HG02623 (cell line): ENCODE measurements around the gene MVP.
A peak's percentile ranks its signal among the peaks of the same experiment; 100 is the strongest.
"Not testable (repeated sequence)": the region's sequence is repeated elsewhere in the genome, so short reads cannot be mapped to it uniquely, and the experiment has no call there.

ENCODE experiments used
- ATAC-seq: cut with Tn5 transposase; IDR thresholded peaks from one replicate; pipeline ENCODE4 v1.9.1; 2021; ENCODE audit warnings: moderate library complexity; ENCODE audit not compliant: unreplicated experiment

Gene MVP

GRCh38 chr16:29820271-29820701 is at the start of gene MVP:
Gene MVP (plus strand): TSS chr16:29820462. CDS start chr16:29830550, 10,088 bp downstream.
- ATAC-seq, result no peak

- ATAC-seq, result not testable (repeated sequence)
Measured at GRCh38 chr16:29772330-29772729, 47.9 kb upstream of the MVP start.

- no peak for ATAC-seq
Measured at GRCh38 chr16:29774730-29775129, 45.5 kb upstream of the MVP start.

GRCh38 chr16:29775742-29776408 is 44.4 kb upstream of the MVP start:
- no peak for ATAC-seq

GRCh38 chr16:29777576-29778350 is 42.5 kb upstream of the MVP start, which contains the start of gene ZG16:
Gene ZG16 (plus strand): TSS chr16:29778256. CDS start chr16:29779267, 1,011 bp downstream.
- no peak for ATAC-seq

- ATAC-seq, result no peak
Measured at GRCh38 chr16:29779474-29779873, 40.8 kb upstream of the MVP start.

- ATAC-seq, result not testable (repeated sequence)
Measured at GRCh38 chr16:29783094-29783953, 36.9 kb upstream of the MVP start.

GRCh38 chr16:29784157-29784556 is 36.1 kb upstream of the MVP start:
- ATAC-seq, result no peak

GRCh38 chr16:29784901-29785500 is 35.3 kb upstream of the MVP start:
- no peak for ATAC-seq

- not testable (repeated sequence) for ATAC-seq
Measured at GRCh38 chr16:29787155-29787554, 33.1 kb upstream of the MVP start.

GRCh38 chr16:29789775-29790182 is 30.5 kb upstream of the MVP start:
- ATAC-seq, result no peak

GRCh38 chr16:29790183-29790948 is 29.9 kb upstream of the MVP start, which contains the start of gene KIF22:
Gene KIF22 (plus strand): TSS chr16:29790751. CDS start chr16:29790760, 9 bp downstream.
- peak; percentile 88 for ATAC-seq

- ATAC-seq, result no peak
Measured at GRCh38 chr16:29790949-29791844, 29.1 kb upstream of the MVP start.

- ATAC-seq, result no peak
Measured at GRCh38 chr16:29791845-29792807, 28.1 kb upstream of the MVP start.

- not testable (repeated sequence) for ATAC-seq
Measured at GRCh38 chr16:29793153-29793552, 27.1 kb upstream of the MVP start.

GRCh38 chr16:29794231-29794710 is 26.0 kb upstream of the MVP start:
- no peak for ATAC-seq

- no peak for ATAC-seq
Measured at GRCh38 chr16:29802416-29802935, 17.8 kb upstream of the MVP start.
